Measurements from ENCODE around the gene MARK3.

MARK3 gene

DNA sequence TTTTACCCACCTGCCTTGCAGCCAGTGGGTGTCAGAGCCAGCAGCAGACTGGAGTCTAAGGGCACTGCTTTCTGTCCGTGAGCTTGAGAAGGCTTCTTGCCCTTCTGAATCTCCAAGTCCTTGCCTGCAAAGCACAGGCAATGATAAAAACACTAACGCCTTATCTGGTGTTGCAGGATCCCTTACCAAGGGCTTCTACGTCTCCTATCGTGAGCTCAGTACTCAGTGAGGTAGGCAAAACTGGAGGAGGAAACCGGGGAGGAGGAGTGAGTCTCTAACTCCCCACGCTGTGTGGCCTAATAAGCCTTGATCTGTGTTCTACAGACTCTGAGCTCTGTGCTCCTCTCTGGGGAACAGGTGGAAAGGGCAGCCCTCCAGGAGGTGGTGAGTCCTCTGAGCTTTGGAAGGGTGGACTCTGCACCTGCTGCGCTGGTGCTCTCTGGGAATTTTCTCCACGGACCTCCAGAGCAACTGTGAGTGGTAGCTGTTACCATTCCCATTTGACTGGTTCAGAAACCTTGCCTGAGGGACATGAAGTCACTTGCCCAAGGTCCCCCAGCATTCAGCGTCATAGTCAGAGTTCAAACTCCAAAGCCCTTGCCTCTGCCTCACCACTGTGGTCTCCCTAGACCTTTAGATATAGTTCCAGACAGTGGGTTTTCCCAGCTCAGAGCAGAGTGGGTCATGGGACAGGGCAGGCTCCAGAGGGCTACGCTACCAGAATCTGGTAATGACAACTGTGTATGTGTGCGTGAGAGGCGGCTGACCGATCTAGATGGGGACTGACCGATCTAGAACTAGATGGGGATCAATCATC lies 7.0 kb upstream of the MARK3 start:
- DNase-seq (ENCODE audit: low read depth), result no peak
- TF ChIP-seq, protein P1, sequence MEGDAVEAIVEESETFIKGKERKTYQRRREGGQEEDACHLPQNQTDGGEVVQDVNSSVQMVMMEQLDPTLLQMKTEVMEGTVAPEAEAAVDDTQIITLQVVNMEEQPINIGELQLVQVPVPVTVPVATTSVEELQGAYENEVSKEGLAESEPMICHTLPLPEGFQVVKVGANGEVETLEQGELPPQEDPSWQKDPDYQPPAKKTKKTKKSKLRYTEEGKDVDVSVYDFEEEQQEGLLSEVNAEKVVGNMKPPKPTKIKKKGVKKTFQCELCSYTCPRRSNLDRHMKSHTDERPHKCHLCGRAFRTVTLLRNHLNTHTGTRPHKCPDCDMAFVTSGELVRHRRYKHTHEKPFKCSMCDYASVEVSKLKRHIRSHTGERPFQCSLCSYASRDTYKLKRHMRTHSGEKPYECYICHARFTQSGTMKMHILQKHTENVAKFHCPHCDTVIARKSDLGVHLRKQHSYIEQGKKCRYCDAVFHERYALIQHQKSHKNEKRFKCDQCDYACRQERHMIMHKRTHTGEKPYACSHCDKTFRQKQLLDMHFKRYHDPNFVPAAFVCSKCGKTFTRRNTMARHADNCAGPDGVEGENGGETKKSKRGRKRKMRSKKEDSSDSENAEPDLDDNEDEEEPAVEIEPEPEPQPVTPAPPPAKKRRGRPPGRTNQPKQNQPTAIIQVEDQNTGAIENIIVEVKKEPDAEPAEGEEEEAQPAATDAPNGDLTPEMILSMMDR (conservative IDR thresholded peaks at IDR 0.05; ENCODE audit: low read depth, low read length), result no peak
- H3K4me3 ChIP-seq (ENCODE audit: low read length), result no peak overlapping the region

DNA sequence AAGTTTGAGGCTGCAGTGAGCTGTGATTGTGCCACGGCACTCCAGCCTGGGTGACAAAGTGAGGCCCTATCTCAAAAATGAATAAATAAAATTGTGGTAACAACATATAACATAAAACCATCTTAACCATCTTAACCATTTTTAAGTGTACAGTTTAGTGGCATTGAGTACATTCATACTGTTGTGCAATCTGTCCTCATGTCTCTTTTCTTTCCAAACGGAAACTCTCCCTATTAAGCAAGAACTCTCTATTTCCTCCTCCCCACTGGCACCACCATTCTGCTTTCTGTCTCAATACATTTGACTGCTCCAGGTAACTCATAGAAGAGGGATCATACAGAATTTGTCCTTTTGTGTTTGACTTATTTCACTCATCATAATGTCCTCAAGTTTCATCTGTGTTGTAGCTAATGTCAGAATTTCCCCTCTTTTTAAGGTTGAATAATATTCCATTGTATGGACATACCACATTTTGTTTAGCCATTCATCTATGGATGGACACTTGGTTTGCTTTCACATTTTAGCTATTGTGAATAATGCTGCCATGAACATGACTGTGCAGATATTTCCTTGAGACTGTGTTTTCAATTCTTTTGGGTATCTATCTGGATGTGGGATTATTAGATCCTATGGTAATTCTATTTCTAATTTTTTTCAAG lies 4.4 kb upstream of the MARK3 start:
- no peak for DNase-seq (ENCODE audit: low read depth)
- TF ChIP-seq, protein P1 (conservative IDR thresholded peaks at IDR 0.05; ENCODE audit: low read depth, low read length), result no peak
- no peak overlapping the region for H3K4me3 ChIP-seq (ENCODE audit: low read length)

DNA sequence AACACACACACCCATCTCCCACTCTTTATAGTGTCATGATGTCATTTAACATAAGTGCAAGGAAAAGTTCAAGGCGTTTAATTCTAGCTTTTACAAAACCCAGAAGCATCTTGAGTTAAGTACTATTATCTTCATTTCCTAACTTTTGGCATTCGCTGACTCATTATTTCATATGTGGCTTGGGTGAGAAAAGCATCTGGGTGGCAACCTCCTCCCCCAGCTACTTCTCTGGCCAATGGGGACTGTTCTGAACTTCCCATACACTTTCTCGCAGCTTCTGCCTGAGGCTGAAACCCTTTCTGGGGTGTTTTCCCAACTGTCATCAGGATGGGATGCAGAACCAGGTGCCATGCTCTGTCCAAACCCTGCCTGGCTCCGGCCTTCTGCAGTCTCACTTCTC lies 2.8 kb upstream of the MARK3 start:
- H3K4me3 ChIP-seq (ENCODE audit: low read length), result no peak overlapping the region
- no peak for DNase-seq (ENCODE audit: low read depth)
- TF ChIP-seq, protein P1 (conservative IDR thresholded peaks at IDR 0.05; ENCODE audit: low read depth, low read length), result no peak

DNA sequence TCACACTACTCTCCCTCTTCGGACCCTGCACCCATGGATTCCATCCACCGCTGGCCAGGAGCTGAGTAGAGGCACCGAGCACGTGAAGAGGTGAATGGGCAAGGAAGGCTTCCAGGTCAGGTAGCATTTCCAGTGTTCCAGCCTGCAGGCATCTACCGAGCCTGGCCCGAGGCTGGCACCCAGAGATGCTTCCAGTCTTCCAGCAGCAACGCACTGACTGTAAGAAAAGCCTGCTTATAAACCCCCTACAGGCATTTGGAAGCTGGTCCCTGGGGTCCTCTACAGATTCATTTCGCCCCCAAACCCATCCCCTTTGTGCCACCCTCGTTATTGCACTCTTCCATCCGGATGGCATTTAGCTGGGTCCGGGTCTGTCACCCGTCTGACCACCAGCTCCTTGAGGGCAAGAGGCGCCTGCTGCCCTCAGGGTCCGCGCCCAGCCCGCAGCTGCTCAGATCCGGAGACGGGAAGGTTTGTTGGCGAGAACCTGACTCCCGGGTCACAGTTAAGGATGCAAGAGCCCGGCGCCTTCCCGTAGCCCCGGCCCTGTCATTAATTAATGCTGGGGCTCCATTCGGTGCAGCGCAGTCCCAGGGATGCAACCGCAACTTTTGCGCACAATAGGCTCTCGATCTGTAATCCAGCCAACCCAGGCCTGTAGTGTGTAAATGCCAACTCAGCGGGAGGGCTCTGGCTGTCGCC lies 614 bp upstream of the MARK3 start:
- peak overlapping the region; percentile 98 for H3K4me3 ChIP-seq (ENCODE audit: low read length)
- DNase-seq (ENCODE audit: low read depth), result no peak
- TF ChIP-seq, protein P1 (conservative IDR thresholded peaks at IDR 0.05; ENCODE audit: low read depth, low read length), result no peak

DNA sequence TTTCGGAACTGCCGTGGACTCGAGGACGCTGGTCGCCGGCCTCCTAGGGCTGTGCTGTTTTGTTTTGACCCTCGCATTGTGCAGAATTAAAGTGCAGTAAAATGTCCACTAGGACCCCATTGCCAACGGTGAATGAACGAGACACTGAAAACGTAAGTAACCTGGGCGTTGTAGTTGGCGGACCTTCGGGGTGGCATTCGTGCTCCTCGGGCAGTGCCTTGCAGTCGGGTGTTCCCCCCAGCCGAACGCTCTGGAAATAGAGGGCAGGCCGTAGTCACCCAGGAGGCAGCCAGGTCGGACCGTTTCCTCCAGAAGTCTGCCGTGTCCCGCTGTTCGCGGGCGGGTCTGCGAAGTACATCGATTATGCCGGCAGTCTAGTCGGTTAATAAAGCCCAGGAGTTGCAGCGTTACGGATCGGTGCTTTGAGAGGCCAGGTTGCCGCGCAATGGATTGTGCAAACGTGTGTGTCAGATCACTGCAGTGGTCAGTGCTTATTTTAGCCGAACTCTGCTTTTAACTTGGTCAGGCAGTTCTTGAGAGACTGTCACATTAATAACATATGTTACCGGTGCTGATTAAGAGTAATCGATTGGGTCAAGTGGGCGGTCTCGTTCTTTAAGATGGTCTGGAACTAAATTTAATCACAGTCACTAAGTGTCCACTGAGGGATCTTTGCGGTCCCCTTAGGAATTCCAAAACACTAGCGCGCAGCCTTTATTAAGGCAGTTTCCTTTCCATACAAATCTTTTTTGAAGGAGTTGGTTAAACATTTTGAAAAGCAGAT lies 906 bp downstream of the MARK3 start:
- no peak for DNase-seq (ENCODE audit: low read depth)
- TF ChIP-seq, protein P1 (conservative IDR thresholded peaks at IDR 0.05; ENCODE audit: low read depth, low read length), result no peak
- peak overlapping the region; percentile 98 for H3K4me3 ChIP-seq (ENCODE audit: low read length)

DNA sequence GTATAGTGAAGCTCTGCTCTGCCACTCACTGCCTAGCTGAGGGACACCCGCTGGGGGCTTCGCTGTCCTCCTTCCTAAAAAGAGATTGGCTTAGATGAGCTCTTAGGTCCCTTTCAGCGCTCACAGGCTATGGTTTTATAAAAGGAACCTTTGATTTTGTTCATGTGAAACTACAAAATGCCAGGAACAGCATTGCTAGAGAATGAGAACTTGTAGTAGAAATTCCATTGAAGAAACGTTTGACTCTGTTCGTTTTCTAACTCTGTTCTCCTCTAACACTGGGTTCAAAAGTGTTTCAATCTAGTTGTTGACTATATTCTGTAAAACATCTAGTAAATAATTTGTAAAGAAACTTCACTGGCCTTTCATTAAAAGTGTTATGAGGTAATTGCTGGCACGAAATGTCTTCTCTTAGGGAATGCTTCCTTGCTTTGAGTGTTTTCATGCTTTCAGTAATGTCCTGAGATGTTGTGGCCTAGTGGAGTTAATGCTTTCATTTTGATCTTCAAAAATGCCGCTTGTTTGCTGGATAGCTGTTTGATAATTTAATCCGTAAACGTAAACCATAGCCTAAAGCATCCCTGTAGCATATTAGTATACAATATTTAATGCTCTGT lies 1.6 kb downstream of the MARK3 start:
- TF ChIP-seq, protein P1 (conservative IDR thresholded peaks at IDR 0.05; ENCODE audit: low read depth, low read length), result no peak
- DNase-seq (ENCODE audit: low read depth), result no peak
- H3K4me3 ChIP-seq (ENCODE audit: low read length), result peak overlapping the region; percentile 98
